Measurements from ENCODE around the gene SNTA1.
"Not testable (repeated sequence)": the region's sequence is repeated elsewhere in the genome, so short reads cannot be mapped to it uniquely, and the experiment has no call there.

Gene SNTA1

GRCh38 chr20:33423875-33424274 is 19.7 kb downstream of the SNTA1 start:
- not testable (repeated sequence) for DNase-seq

GRCh38 chr20:33423141-33423834 is 20.3 kb downstream of the SNTA1 start:
- DNase-seq: no peak

DNA sequence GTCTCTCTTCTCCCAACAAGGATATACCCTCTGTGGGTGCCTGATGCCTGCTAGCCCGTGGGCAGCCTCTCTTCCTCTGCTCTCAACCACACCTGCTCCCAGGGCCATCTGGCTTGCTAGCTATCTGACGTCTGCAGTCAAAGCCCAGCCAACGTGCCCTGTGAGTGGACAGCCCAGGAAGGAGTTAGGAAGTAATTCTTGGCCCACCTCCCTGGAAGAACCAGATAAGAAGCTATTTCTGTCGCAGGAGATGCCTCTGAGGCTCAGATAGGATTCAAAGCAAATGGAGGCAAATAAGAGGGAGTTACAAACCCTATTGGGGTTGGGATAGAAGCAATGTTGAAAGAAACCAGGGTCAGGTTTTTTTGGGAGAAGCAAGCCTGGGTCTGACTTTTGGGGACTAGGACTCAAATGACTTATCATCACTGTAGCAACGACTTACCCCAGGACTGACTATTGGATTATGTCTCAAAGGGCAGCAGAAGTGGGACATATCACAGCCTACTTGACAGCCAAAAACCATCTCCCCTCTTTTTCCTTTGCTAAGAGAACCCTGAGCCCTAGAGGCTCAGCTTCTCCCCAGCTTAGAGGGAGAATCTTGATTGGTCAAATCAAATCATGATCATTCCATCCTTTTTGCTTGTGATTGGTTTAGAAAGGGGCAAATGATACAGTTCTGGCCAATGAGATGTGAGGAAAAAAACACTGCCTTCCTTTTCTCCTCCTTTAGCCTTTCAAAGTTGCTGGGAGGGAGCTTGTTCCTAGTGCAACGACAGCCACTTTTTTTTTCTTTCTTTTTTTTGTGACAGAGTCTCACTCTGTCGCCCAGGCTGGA is 24.2 kb downstream of the SNTA1 start:
- DNase-seq: no peak

DNA sequence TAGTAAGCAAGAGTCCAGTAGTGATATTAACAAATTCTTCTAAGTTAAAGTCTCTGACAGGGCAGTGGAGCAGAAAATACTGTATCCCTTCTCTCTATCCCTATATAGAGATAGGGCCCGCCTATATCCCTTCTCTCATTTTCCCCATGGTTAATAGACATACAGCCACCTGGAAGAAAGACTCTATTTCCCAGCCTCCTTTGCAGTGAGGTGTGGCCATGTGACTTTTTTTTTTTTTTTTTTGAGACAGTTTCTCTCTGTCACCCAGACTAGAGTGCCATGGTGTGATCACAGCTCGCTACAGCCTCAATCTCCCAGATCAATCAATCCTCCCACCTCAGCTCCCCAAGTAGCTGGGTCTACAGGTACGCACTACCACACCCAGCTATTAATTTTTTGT is 25.5 kb downstream of the SNTA1 start:
- no peak for DNase-seq

DNA sequence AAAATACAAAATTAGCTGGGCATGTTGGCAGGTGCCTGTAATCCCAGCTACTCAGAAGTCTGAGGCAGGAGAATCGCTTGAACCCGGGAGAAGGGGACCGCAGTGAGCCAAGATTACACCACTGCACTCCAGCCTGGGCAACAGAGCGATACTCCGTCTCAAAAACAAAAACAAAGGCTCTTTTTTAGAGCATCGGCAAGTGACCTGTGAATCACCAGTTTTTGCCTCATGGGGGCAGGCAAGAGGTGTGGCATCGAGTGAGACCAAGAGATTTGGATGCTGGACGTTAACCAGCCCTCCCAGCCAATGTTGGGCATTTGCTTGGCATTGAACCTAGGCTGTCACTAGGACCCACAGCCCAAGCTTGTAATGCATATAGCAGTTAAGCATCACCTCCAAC is 27.6 kb downstream of the SNTA1 start:
- no peak for DNase-seq

- DNase-seq: no peak
Measured at GRCh38 chr20:33412484-33412838, 31.1 kb downstream of the SNTA1 start.

DNA sequence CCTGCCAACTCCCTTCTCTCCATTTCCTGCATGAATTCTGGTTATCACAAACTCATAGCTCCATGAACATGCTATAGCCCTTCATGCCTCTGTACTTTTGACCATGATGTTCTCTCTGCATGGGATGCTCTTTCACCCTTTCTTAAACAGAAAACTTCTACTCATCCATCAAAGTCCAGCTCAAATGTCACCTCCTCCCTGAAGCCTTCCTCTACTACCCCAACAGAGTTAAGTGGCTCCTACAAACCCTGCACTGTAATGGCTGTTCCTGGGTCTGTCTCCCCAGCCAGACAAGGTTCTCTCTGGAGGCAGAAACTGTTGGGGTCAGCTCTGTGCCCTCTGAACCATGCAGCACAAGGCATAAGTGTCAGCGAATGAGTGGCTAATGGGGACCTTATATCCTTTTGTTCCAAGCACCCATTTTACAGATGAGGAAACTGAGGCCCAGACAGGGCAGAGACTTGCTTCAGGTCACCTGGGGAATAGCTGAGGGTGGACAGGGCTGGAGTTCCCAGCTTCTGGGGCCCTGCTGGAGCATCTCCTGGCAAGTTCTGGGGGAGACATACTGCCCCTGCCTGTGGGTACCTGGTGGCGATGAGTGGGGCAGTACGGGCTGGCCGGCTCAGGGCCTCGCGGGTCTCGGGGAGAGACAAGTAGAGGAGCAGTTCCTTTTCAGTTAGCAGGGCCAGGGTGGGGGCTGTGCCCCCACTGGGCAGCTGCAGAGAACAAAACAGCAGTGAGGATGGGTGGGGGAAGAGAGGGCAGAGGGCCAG is 31.7 kb downstream of the SNTA1 start:
- DNase-seq: no peak

DNA sequence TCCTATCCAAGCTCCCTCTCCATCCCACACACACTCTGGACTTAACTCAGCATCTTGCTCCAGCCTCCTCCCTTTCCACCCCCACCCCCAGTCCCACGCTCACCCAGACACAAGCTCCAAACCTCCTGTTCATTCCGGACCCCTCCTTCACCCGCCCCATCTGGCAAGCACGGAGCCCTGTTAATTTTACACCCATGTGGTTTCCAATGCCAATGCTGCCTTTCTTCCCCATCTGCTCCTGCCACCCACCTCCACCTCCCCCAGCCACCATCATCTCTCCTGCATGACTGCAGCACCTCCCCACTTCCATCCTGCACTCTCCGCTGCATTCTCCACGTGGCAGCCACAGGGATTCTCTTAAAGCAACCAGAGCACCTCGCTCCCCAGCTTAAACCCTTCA is 32.3 kb downstream of the SNTA1 start:
- no peak for DNase-seq

- no peak for DNase-seq
Measured at GRCh38 chr20:33410081-33410742, 33.4 kb downstream of the SNTA1 start.

DNA sequence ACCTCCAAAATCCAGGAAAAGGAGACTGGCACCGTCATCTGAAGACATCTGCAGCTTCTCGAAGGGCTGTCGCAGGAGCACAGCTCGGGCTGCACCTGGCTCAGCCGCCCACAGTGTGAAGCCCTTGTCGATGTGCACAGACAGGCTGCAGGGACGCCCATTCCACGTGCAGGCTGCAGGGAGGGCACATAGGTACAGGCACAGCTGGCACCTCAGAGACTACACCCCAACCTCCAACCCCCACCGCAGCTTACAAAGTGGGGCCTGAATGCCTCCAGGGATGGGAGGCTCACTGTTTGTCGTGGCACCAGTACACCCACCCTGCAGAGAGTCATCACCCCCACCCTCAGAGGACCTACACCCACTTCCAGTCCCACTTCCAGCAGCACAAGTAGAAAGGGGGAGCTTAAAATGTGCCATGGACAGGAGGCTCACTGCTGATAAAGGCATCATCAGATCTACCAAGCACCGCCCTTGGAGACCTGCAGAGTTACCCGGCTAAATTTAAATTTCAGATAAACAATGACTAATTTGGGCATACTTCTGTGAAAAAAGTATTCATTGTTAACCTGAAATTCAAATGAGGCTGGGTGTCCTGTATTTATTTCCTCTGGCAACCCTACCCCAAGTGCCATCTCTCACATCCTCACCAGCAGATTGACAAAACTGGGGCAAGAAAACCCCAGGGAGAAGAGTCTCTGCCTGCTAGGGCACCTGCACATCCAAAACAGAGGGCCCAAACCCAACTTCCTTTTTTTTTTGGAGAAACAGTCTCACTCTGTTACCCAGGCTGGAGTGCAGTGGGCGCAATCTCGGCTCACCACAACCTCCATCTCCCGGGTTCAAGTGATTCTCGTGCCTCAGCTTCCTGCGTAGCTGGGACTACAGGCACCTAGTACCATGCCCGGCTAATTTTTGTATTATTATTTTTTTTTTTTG is 34.6 kb downstream of the SNTA1 start:
- peak; percentile 7 for DNase-seq

- DNase-seq: no peak
Measured at GRCh38 chr20:33408313-33408712, 35.2 kb downstream of the SNTA1 start.

- DNase-seq: no peak
Measured at GRCh38 chr20:33407796-33408195, 35.8 kb downstream of the SNTA1 start.

DNA sequence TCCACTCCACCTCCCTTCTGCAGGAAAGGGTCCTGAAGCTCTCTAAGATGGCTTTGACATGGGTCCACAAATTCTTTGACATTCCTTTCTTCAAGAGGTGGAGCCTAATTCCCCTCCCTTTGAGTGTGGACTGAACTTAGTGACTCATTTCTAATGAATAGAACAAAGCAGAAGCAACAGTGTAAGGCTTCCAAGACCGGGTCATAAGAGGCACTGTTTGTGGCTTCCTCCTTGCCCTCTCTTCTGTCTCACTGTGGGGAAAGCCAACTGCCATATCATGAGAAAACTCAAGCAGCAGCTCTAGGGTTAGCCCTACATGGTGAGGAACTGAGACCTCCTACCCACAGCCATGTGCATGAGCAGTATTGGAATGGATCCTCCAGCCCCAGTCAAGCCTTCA is 36.3 kb downstream of the SNTA1 start:
- DNase-seq: no peak

GRCh38 chr20:33404281-33404680 is 39.3 kb downstream of the SNTA1 start:
- no peak for DNase-seq

DNA sequence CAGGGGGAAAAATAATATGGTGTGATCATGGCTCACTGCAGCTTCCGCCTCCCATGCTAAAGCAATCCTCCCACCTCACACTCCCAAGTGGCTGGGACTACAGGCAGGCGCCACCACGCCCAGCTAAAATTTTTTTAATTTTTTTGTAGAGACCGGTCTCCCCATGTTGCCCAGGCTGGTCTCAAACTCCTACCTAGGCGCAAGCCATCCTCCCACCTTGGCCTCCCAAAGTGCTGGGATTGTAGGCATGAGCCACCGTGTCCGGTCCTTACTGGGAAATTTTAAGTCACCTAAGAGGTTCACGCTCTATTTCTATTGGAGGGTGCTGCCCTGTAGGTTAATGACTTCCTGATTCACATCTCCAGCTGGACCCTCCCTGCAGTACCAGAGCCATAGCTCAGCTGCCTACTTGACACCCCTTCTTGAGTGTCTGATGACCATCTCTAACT is 41.6 kb downstream of the SNTA1 start:
- DNase-seq: no peak

DNA sequence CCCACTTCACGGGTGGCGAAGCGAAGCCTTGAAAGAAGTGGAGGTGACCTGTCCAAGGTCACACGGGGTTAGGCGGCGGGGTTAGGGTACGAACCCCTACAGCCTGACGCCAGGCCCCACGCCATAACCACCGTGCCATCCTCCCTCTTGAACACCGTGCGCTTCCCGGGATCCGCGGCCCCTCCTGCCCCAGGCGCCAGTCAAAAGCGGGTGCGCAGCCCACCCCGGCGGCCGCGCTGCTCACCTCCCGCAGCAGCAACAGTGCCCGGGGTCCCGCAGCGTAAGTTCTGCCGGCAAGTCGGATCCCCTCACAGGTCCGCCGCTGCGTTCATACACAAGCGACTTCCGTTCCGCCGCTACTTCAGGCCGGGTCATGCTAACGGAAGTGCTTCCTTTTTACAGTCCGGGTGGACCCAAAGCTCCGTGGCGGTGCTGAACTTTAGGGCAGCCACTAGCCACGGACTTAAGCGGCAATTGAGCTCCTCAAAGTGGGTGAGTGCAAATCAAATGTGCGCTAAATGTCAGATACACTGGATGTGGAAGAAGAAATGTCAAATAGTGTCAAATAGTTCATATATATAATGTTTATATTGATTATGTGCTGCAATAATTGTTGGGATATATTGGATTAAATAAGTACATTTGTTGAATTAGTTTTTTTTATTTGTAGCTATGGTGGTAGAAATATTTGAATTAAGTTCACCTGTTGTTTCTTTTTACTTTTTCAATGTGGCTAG is 42.2 kb downstream of the SNTA1 start, which contains the start of gene CDK5RAP1:
TSS of gene CDK5RAP1 (minus strand) at position 336 of the 737 bp plus-strand sequence. CDS start 4,455 bp downstream, outside the sequence.
- DNase-seq: peak; percentile 80

DNA sequence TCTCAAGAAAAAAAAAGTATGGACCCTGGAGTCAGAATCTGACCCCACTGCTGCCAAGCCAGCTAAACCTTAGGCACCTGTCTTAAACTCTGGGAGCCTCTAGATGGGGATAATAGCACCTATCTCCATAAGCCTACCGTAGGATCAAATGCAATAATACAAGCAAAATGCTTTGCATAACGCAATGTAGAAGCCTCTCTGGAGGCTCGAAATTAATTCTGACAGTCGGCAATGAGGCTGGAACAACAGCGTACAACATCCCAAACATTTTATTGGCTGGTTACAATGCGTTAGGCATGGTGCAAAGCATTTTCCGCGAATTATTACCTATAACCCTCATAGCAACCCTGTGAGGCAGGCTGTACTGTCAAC is 42.8 kb downstream of the SNTA1 start:
- DNase-seq: no peak

- no peak for DNase-seq
Measured at GRCh38 chr20:33399924-33400323, 43.6 kb downstream of the SNTA1 start.

DNA sequence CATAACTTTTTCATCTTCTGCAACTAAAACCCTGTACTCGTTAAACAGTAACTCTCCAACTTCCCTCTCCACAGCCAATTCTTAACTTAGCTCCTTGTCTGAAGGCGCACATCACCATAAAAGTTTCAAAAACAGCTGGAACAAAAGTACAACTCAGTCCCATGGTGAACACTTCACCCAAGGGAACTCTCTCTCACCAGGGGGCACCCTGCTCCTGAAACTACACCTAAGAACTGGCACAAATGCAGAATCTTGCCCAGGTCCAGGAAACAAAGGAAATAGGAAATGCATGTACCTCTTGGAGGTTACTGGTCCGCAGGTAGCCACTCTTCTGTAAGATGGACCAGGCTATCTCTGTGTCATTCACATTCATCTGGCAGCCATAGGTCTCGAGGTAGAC is 48.8 kb downstream of the SNTA1 start:
- no peak for DNase-seq

GRCh38 chr20:33393609-33394008 is 50.0 kb downstream of the SNTA1 start:
- DNase-seq: no peak
